Endothelial cell of umbilical vein (primary cell): ENCODE results near the gene STAG1. TPM values are rescaled to one million over a fixed set of nuclear protein-coding genes. Genes with fewer than 3 reads are reported as not detected.

ENCODE experiments used
- BruUV-seq: library from RNA; stranded (reverse); fragments of 400-500 nt; replicated peaks from 2 replicates; lab custom pipeline; 2021; lab: Mats Ljungman, UMichigan
- CTCF ChIA-PET: fragments of 300-600, 350-600 bp; sonication (Branson Sonifier 250); formaldehyde crosslinking; loops from one replicate; lab custom pipeline; 2021; ENCODE audit warnings: antibody characterized with exemption, inconsistent platforms; lab: Charles Lee
- POLR2A ChIA-PET: fragments of 300-600, 350-600 bp; sonication (Branson Sonifier 250); formaldehyde crosslinking; loops from one replicate; lab custom pipeline; 2021; ENCODE audit warnings: antibody characterized with exemption, inconsistent platforms; lab: Charles Lee
- DNase-seq: peaks from one replicate; pipeline ENCODE4 v3.0.0-alpha.2; 2011; ENCODE audit warnings: low read depth, low spot score
- FAIRE-seq: peaks from 2 replicates; lab custom pipeline; 2011; peaks lifted over from hg19 to GRCh38; lab: Jason Lieb, UNC
- H2AFZ ChIP-seq: 2 replicates; pipeline ENCODE4 v1.6.0; 2012; ENCODE audit warnings: low read depth, low read length, control low read depth, inconsistent platforms
- H3K27ac ChIP-seq: 2 replicates; pipeline ENCODE4 v1.5.1; 2011; ENCODE audit warnings: low read depth, mild to moderate bottlenecking, control low read depth, low read length, moderate library complexity; ENCODE audit not compliant: insufficient read depth
- H3K27me3 ChIP-seq, 2 experiments: 2 replicates each; pipeline versions ENCODE4 v1.6.0 to v1.6.1; 2011; ENCODE audit warnings: low read length in 2 of 2, mixed read lengths in 1 of 2; ENCODE audit not compliant: control insufficient read depth in 2 of 2, insufficient read depth in 2 of 2
- H3K36me3 ChIP-seq, 2 experiments: 2 replicates in 1 of 2; 3 replicates in 1 of 2; pipeline ENCODE4 v1.5.1; 2011; ENCODE audit warnings: low read length in 2 of 2, mild to moderate bottlenecking in 1 of 2, moderate library complexity in 1 of 2; ENCODE audit not compliant: control insufficient read depth in 2 of 2, insufficient read depth in 2 of 2; ENCODE audit errors: extremely low read depth in 1 of 2
- H3K4me1 ChIP-seq: 3 replicates; pipeline ENCODE4 v1.5.1; 2011; ENCODE audit warnings: mild to moderate bottlenecking, low read length; ENCODE audit not compliant: control insufficient read depth, insufficient read depth; ENCODE audit errors: extremely low read depth
- H3K4me2 ChIP-seq: 2 replicates; pipeline ENCODE4 v1.6.1; 2011; ENCODE audit warnings: low read length, control low read depth, mixed read lengths; ENCODE audit not compliant: insufficient read depth
- H3K4me3 ChIP-seq, 3 experiments: fragments of 200-600 bp in 1 of 3; sonication (generic), shearing (Covaris generic) in 1 of 3; replicated peaks in 1 of 3; 2 replicates each; pipeline ENCODE4 v1.5.1; 2011 to 2016; ENCODE audit warnings: control low read depth in 3 of 3, low read length in 3 of 3, mild to moderate bottlenecking in 2 of 3, inconsistent platforms in 1 of 3, low read depth in 1 of 3, moderate library complexity in 1 of 3; ENCODE audit not compliant: insufficient read depth in 1 of 3
- H3K79me2 ChIP-seq: 2 replicates; pipeline ENCODE4 v1.6.0; 2012; ENCODE audit warnings: low read length, inconsistent platforms; ENCODE audit not compliant: control insufficient read depth, insufficient read depth
- H3K9ac ChIP-seq: replicated peaks from 2 replicates; pipeline ENCODE3; 2011; ENCODE audit warnings: low read length, control low read depth; ENCODE audit not compliant: insufficient read depth; ENCODE audit errors: extremely low read depth
- H3K9me1 ChIP-seq: replicated peaks from 3 replicates; pipeline ENCODE4 v1.6.0; 2011; ENCODE audit warnings: mild to moderate bottlenecking, low read length; ENCODE audit not compliant: control insufficient read depth, insufficient read depth; ENCODE audit errors: extremely low read depth
- H3K9me3 ChIP-seq: replicated peaks from 2 replicates; pipeline ENCODE4 v1.5.1; 2012; ENCODE audit warnings: low read length, inconsistent platforms; ENCODE audit not compliant: control insufficient read depth, insufficient read depth
- H4K20me1 ChIP-seq: replicated peaks from 2 replicates; pipeline ENCODE3; 2011; ENCODE audit warnings: mild to moderate bottlenecking, low read length; ENCODE audit not compliant: control insufficient read depth, insufficient read depth; ENCODE audit errors: extremely low read depth
- EZH2 ChIP-seq: IDR thresholded peaks from 2 replicates; pipeline ENCODE4 v1.6.1; 2012; ENCODE audit warnings: borderline replicate concordance, low read depth, mild to moderate bottlenecking, moderate library complexity, low read length, inconsistent platforms; ENCODE audit not compliant: severe bottlenecking
- FOS ChIP-seq: IDR thresholded peaks from 2 replicates; pipeline ENCODE4 v1.6.1; 2011; ENCODE audit warnings: mild to moderate bottlenecking, low read length, moderate library complexity, borderline replicate concordance; ENCODE audit not compliant: insufficient read depth
- GATA2 ChIP-seq: IDR thresholded peaks from 2 replicates; pipeline ENCODE4 v1.7.0; 2011; ENCODE audit warnings: low read depth, mild to moderate bottlenecking, moderate library complexity, mixed read lengths, low read length; ENCODE audit not compliant: insufficient read length, insufficient read depth
- JUN ChIP-seq: IDR thresholded peaks from 2 replicates; pipeline ENCODE4 v1.6.1; 2011; ENCODE audit warnings: borderline replicate concordance, low read depth; ENCODE audit not compliant: insufficient read length, insufficient read depth
- MYC ChIP-seq: IDR thresholded peaks from one replicate; pipeline ENCODE4 v1.6.1; 2011; ENCODE audit warnings: mild to moderate bottlenecking, low read depth, low read length
- POLR2A ChIP-seq: IDR thresholded peaks from 2 replicates; pipeline ENCODE4 v1.6.1; 2012; ENCODE audit warnings: low read depth, mild to moderate bottlenecking, control low read depth, low read length
- POLR2AphosphoS5 ChIP-seq: IDR thresholded peaks from 2 replicates; pipeline ENCODE4 v1.6.1; 2012; ENCODE audit warnings: low read depth, mild to moderate bottlenecking, control low read depth, low read length, moderate library complexity; ENCODE audit not compliant: insufficient read depth
- dilution Hi-C: fragments of 300-500 bp; cut with MboI; formaldehyde crosslinking; loops from one replicate; pipeline ENCODE4 v1.15.0; 2019; ENCODE audit warnings: low sequenced_read_pairs; ENCODE audit not compliant: extremely low pct_ligation_motif_present
- intact Hi-C: fragments of 100-400 bp; cut with micrococcal nuclease; formaldehyde crosslinking; loops from one replicate; pipeline ENCODE4 v1.10.0; 2022
- polyA plus RNA-seq, 4 experiments: library from polyadenylated mRNA; depleted of rRNA in 3 of 4; stranded (reverse) in 3 of 4; unstranded in 1 of 4; fragments of >200 nt; gene quantifications; 2 replicates each; pipeline versions ENCODE4 v1.2.1 to v1.2.3, GENCODE V29; 2011 to 2012; ENCODE audit warnings: missing spikeins in 1 of 4
- total RNA-seq: library from RNA; stranded (reverse); gene quantifications from 2 replicates; pipeline ENCODE4 v1.2.3, GENCODE V29; 2021
- TF ChIP-seq, protein P1 (sequence below), 2 donors: IDR thresholded peaks; 1 replicate in 1 of 2; 2 replicates in 1 of 2; pipeline ENCODE4 v1.5.1; 2011; ENCODE audit warnings: low read length in 2 of 2, mild to moderate bottlenecking in 2 of 2, moderate library complexity in 2 of 2, control low read depth in 1 of 2, inconsistent platforms in 1 of 2, low read depth in 1 of 2; ENCODE audit not compliant: insufficient read depth in 1 of 2; ENCODE audit errors: extremely low read depth in 1 of 2
- TF ChIP-seq, protein P2 (sequence below): IDR thresholded peaks from 2 replicates; pipeline ENCODE4 v1.6.1; 2011; ENCODE audit not compliant: insufficient read depth, insufficient read length

The STAG1 gene
- total and polyA plus RNA-seq, 2 donors (not counting 3 experiments of a cell fraction or from before 2014, with no cell fraction given) = 7.4 to 42.1 TPM

DNA sequence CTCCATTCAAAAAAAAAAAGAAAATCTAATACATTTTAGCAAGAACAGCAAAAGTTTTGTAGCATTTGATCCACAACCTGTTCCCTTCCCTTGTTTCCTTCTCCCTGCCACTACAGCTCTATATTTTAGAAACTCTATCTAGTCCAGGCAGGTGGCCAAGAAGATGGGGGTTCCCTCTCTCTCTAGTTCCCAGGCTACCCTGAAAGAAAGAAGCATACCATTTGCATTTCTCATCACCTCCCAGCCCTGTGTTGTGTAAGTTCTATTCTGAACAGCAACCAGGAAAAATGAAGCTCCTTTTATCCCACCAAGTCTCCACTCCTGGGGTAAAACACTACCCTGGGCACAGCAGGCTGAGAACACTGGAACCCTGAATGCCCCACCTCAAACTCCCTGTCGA lies 402.0 kb downstream of the STAG1 start:
- Histone ChIP-seq H3K4me1 (no peaks in the 10 kb centered on the region), H3K9ac (no peak overlapping the region), H3K9me3 (no peaks in the 10 kb centered on the region), H2AFZ (no peak overlapping the region), H3K27ac (no peak overlapping the region), H3K4me2 (no peak overlapping the region), H3K27me3 (no peaks in the 10 kb centered on the region), H3K4me3 (no peak overlapping the region), H3K9me1 (no peaks in the 10 kb centered on the region), H3K79me2 (no peaks in the 10 kb centered on the region), H3K36me3 (peaks cover 0 to 2% of the 10 kb centered on the region in 2 experiments), H4K20me1 (no peaks in the 10 kb centered on the region)
- no TSS peak for BruUV-seq
- ChIA-PET POLR2A (no interaction called here), CTCF (interaction anchor here (0.9 to 4.5 kb wide), 4 partner anchors 8 to 402 kb away, joined by 3 to 27 read pairs (median 6); partner anchors contain the start of gene STAG1)
- no peak for DNase-seq
- FAIRE-seq = no peak
- TF ChIP-seq EZH2 = no peak
- TF ChIP-seq POLR2A = no peak
- no peak for TF ChIP-seq POLR2AphosphoS5
- TF ChIP-seq MYC = no peak
- TF ChIP-seq, protein P1, sequence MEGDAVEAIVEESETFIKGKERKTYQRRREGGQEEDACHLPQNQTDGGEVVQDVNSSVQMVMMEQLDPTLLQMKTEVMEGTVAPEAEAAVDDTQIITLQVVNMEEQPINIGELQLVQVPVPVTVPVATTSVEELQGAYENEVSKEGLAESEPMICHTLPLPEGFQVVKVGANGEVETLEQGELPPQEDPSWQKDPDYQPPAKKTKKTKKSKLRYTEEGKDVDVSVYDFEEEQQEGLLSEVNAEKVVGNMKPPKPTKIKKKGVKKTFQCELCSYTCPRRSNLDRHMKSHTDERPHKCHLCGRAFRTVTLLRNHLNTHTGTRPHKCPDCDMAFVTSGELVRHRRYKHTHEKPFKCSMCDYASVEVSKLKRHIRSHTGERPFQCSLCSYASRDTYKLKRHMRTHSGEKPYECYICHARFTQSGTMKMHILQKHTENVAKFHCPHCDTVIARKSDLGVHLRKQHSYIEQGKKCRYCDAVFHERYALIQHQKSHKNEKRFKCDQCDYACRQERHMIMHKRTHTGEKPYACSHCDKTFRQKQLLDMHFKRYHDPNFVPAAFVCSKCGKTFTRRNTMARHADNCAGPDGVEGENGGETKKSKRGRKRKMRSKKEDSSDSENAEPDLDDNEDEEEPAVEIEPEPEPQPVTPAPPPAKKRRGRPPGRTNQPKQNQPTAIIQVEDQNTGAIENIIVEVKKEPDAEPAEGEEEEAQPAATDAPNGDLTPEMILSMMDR (IDR thresholded peaks at IDR 0.05; ENCODE audit: extremely low read depth in 1 of 2, insufficient read depth in 1 of 2, low read depth in 1 of 2, low read length in 2 of 2) = no peak
- TF ChIP-seq, protein P2, sequence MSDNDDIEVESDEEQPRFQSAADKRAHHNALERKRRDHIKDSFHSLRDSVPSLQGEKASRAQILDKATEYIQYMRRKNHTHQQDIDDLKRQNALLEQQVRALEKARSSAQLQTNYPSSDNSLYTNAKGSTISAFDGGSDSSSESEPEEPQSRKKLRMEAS = no peak
- TF ChIP-seq GATA2 = no peak
- TF ChIP-seq FOS = no peak
- no peak for TF ChIP-seq JUN
- dilution Hi-C loops = no loop called here
- intact Hi-C loops = no loop called here
